ENCODE results near the gene RNF168.
"Not testable (repeated sequence)": the region's sequence is repeated elsewhere in the genome, so short reads cannot be mapped to it uniquely, and the experiment has no call there.

RNF168 gene

GRCh38 chr3:196514913-196515621 is 11.5 kb upstream of the RNF168 start, which contains the start of gene SMCO1:
TSS of gene SMCO1 (minus strand) at chr3:196515346. CDS start at chr3:196515209, 137 bp downstream.
- no peak for DNase-seq

GRCh38 chr3:196514350-196514716 is 10.8 kb upstream of the RNF168 start:
- DNase-seq, result no peak

DNA sequence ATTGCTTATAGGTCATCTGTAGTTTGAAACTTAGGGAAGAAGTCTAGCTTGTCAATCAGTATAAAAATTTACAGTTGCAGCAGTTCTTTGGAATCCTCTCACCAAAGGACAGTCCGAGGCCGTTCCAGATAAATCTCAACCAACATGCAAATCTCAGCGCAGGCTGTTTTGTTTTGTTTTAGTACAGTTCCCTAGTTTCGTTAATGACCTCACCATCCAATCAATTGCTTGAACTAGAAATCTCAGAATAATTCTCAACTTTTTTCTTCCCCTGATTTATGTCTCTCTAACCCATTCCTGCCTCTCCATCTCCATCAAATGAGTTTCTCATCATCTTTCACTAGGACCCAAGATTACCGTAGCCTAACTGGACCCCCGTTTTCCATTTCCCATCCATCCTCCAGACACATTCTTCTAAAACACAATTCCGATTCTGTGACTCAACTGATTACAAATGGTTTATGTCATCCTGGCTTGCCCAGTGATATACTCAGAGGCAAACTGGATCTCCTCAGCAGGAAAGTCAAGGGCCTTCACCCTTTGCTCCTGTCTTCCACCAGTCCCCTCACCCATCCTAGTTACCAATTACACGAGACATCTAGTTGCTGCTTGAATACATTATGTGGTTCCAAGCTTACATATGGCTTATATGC is 10.3 kb upstream of the RNF168 start:
- no peak for DNase-seq

DNA sequence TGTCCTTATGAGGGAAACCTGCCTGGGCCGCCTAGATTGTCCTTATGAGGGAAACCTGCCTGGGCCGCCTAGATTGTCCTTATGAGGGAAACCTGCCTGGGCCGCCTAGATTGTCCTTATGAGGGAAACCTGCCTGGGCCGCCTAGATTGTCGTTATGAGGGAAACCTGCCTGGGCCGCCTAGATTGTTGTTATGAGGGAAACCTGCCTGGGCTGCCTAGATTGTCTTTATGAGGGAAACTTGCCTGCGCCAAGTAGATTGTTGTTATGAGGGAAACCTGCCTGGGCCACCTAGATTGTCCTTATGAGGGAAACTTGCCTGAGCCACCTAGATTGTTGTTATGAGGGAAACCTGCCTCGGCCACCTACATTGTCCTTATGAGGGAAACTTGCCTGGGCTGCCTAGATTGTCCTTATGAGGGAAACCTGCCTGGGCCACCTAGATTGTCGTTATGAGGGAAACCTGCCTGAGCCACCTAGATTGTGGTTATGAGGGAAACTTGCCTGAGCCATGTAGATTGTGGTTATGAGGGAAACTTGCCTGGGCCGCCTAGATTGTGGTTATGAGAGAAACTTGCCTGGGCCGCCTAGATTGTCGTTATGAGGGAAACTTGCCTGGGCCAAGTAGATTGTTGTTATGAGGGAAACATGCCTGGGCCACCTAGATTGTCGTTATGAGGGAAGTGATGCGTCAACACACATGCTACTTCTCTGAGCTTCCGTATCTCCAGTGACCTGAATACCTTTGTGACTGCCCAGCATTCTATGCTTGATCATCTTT is 8.3 kb upstream of the RNF168 start:
- not testable (repeated sequence) for DNase-seq

GRCh38 chr3:196511108-196511507 is 7.5 kb upstream of the RNF168 start:
- not testable (repeated sequence) for DNase-seq

- DNase-seq, result no peak
Measured at GRCh38 chr3:196506687-196507086, 3.1 kb upstream of the RNF168 start.

DNA sequence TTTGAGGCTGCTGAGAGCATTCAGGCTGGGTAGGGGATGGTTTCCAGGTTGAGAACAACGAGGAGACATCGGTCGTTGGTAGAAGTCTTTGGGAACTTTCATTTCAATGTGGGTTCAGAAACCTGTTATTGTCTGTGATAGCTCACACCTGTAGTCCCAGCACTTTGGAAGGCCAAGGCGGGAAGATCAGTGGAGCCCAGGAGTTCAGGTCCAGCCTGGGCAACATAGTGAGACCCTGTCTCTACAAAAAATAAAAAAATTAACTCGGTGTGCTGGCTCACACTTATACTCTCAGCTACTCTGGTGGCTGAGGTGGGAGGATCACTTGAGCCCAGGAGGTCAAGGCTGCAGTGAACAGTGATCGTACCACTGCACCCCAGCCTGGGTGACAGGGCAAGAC is 988 bp upstream of the RNF168 start:
- no peak for DNase-seq

DNA sequence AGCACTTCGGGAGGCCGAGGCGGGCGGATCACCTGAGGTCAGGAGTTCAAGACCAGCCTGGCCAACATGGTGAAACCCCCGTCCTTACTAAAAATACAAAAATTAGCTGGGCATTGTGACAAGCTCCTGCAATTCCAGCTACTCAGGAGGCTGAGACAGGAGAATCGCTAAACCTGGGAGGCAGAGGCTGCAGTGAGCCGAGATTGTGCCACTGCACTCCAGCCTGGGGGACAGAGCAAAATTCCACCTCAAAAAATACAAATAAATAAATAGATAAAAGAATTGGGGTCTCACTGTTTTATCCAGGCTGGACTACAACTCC is 470 bp upstream of the RNF168 start:
- not testable (repeated sequence) for DNase-seq

GRCh38 chr3:196502775-196503195 is 783 bp downstream of the RNF168 start:
- peak; percentile 36 for DNase-seq

GRCh38 chr3:196501316-196502044 is 2.1 kb downstream of the RNF168 start:
- peak; percentile 37 for DNase-seq

GRCh38 chr3:196499807-196500524 is 3.6 kb downstream of the RNF168 start:
- DNase-seq, result no peak

- DNase-seq, result no peak
Measured at GRCh38 chr3:196499061-196499460, 4.5 kb downstream of the RNF168 start.

DNA sequence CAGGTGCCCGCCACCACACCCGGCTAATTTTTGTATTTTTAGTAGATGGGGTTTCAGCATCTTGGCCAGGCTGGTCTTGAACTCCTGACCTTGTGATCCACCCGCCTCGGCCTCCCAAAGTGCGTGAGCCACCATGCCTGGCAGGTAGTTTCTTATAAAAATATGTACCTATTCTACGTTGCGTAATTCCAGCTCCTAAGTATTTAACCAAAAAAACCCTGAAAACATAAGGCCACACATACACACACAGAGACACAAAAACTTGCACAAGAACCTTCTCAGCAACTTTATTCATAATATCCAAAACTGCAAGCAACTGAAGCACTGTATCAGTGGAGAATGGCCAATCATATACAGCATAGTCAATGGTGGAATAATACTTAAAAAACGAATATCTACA is 5.3 kb downstream of the RNF168 start:
- no peak for DNase-seq

DNA sequence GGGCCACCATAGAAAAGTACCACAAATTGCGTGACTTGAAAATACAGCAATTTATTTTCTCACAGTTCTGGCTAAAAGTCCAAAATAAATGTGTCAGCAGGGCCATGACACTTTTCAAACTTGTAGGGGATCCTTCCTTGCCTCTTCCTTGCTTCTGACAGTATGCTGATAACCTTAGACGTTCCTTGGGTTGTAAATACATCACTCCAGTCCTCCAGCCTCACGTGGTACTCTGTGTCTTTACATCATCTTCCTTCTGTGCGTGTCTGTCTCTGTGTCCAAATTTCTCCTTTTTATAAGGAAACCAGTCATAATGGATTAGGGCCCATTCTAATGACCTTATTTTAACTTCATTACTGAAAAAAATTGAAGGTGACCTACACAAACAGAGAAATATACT is 7.4 kb downstream of the RNF168 start:
- no peak for DNase-seq

- no peak for DNase-seq
Measured at GRCh38 chr3:196493292-196493691, 10.3 kb downstream of the RNF168 start.

DNA sequence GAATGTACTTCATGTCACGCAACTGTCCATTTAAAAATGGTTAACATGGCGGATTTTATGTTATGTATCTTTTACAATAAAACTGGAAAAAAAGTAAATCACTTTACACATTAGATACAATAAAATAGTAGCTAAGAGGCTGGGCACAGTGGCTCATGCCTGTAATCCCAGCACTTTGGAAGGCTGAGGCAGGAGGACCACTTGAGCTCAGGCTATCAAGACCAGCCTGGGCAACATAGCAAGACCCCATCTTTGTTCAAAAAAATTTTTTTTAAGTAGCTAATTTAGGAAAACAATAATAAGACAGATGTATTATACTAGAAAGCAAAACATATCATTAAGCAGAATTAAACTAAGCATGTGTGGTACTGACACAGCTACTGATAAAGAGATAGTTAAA is 11.5 kb downstream of the RNF168 start:
- DNase-seq, result no peak

DNA sequence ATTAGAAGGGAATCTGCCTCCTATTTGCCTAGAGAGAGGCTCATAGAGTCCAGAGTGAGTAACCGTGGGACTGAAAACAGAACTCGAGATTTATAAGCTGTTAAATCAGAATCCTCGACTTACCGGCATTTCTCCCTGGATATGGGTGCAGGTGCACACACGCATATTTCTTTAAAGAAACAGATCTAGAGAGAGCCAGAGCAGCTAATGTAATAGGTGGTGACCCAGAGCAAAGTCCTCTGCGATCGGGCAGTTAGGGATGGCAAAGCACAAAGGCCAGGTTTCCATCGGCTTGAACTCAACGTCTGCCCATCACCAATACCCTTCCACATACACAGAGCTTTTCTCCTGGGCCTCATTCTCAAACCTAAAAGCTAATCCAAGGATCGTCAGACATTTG is 13.8 kb downstream of the RNF168 start:
- DNase-seq, result no peak

DNA sequence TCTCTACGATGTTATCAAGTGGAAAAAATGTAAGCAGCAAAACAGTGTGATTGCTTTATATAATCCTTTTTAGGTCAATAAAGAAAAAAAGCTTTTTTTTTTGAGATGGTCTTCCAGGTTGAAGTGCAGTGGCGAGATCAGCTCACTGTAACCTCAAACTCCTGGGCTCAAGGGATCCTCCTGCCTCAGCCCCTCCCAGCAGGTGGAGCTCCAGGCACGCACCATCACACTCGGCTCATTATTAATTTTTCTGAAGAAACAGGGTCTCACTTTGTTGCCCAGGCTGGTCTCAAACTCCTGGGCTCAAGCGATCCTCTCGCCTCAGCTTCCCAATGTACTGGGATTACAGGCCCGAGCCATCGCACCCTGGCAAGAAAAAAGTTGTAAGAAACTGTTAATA is 17.3 kb downstream of the RNF168 start:
- DNase-seq, result no peak

GRCh38 chr3:196477678-196478077 is 25.9 kb downstream of the RNF168 start:
- DNase-seq, result no peak

DNA sequence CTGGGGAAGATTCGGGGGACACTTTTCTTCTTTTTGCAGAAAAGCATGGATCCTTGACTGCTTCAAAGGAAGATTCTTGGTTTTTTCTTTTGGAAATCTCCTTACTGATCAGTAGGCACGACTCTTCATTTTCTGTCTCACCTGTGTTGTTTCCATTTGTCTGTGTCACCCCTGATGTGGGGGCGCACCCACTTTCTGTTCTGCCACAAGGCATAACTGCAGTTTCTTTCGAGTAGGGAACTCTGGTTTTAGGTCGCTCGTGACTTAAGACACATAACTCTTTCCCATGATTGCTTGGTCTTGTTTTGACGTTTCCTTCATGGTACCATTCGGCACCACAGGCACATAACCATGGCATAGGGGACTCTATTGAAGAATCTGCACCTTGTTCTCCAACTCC is 31.3 kb downstream of the RNF168 start:
- no peak for DNase-seq

DNA sequence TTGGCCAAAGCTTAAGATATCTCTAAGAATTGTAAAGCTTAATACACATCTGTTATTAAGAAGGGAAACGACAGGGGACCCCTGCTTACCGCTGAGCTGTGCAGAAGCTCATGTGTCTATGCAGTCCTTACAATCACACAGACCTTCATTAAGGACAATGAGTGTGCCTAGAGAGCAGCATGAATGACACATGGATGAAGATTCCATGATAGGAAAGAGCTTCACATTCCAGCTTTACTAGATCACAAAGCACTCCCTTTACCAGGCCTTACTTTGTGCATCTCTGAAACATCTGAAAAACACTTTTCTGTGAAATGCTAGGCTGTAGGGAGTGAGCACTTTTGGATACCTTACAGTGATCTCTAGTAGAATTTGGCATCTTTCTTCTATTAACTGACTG is 32.0 kb downstream of the RNF168 start:
- DNase-seq, result no peak

DNA sequence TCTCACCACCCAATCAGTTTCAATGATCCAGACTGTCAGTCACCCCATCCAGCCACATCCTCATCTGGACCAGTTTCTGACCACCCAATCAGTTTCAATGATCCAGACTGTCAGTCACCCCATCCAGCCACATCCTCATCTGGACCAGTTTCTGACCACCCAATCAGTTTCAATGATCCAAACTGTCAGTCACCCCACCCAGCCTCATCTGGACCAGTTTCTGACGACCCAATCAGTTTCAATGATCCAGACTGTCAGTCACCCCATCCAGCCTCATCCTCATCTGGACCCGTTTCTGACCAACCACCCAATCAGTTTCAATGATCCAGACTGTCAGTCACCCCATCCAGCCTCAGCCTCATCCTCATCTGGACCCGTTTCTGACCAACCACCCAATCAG is 33.4 kb downstream of the RNF168 start:
- not testable (repeated sequence) for DNase-seq

- DNase-seq, result no peak
Measured at GRCh38 chr3:196463804-196464203, 39.8 kb downstream of the RNF168 start.
